HL-60/S4 (cell line): Measurements from ENCODE around the gene AUTS2.

Experiments used
- in situ Hi-C: fragments of 300-500 bp; cut with MboI; formaldehyde crosslinking; loops from 2 replicates; pipeline ENCODE4 v1.14.3; 2022; ENCODE audit warnings: low sequenced_read_pairs

Gene AUTS2

GRCh38 chr7:70771451-70771850, 1173.2 kb downstream of the AUTS2 start:
- in situ Hi-C loops, result no loop called here

- in situ Hi-C loops, result no loop called here
Measured at GRCh38 chr7:70772891-70773290, 1174.6 kb downstream of the AUTS2 start.

GRCh38 chr7:70773406-70773805, 1175.1 kb downstream of the AUTS2 start:
- in situ Hi-C loops, result no loop called here

- in situ Hi-C loops, result no loop called here
Measured at GRCh38 chr7:70774950-70775527, 1176.8 kb downstream of the AUTS2 start.

- in situ Hi-C loops, result no loop called here
Measured at GRCh38 chr7:70775570-70776156, 1177.4 kb downstream of the AUTS2 start.

- in situ Hi-C loops, result no loop called here
Measured at GRCh38 chr7:70776627-70777101, 1178.4 kb downstream of the AUTS2 start.

GRCh38 chr7:70777251-70777650, 1179.0 kb downstream of the AUTS2 start:
- in situ Hi-C loops, result no loop called here

GRCh38 chr7:70778585-70778984, 1180.3 kb downstream of the AUTS2 start:
- in situ Hi-C loops, result no loop called here

- in situ Hi-C loops, result no loop called here
Measured at GRCh38 chr7:70779321-70779720, 1181.0 kb downstream of the AUTS2 start.

GRCh38 chr7:70781922-70782311, 1183.6 kb downstream of the AUTS2 start:
- in situ Hi-C loops, result no loop called here

- in situ Hi-C loops, result no loop called here
Measured at GRCh38 chr7:70782796-70783195, 1184.5 kb downstream of the AUTS2 start.

- in situ Hi-C loops, result no loop called here
Measured at GRCh38 chr7:70785427-70785826, 1187.2 kb downstream of the AUTS2 start.

GRCh38 chr7:70786076-70786475, 1187.8 kb downstream of the AUTS2 start:
- in situ Hi-C loops, result no loop called here

- in situ Hi-C loops, result no loop called here
Measured at GRCh38 chr7:70787286-70787685, 1189.0 kb downstream of the AUTS2 start.

GRCh38 chr7:70787771-70788170, 1189.5 kb downstream of the AUTS2 start:
- in situ Hi-C loops, result no loop called here

GRCh38 chr7:70788276-70788675, 1190.0 kb downstream of the AUTS2 start:
- in situ Hi-C loops, result no loop called here

GRCh38 chr7:70789481-70790214, 1191.4 kb downstream of the AUTS2 start:
- in situ Hi-C loops, result no loop called here

- in situ Hi-C loops, result no loop called here
Measured at GRCh38 chr7:70790215-70791073, 1192.2 kb downstream of the AUTS2 start.

GRCh38 chr7:70791341-70791740, 1193.1 kb downstream of the AUTS2 start:
- in situ Hi-C loops, result no loop called here

GRCh38 chr7:70793060-70793459, 1194.8 kb downstream of the AUTS2 start:
- in situ Hi-C loops, result no loop called here

GRCh38 chr7:70793821-70794220, 1195.5 kb downstream of the AUTS2 start:
- in situ Hi-C loops, result no loop called here
